Hepatocyte (in vitro differentiated cells): Measurements from ENCODE around the gene DNAJB12.

Experiments used
- CTCF ChIP-seq: fragments of 200-600 bp; sonication (generic); IDR thresholded peaks from 2 replicates; pipeline ENCODE4 v1.5.1; 2016; ENCODE audit warnings: antibody characterized with exemption, mild to moderate bottlenecking; ENCODE audit not compliant: poor library complexity
- EZH2 ChIP-seq: fragments of 200-600 bp; sonication (generic); IDR thresholded peaks from 2 replicates; pipeline ENCODE4 v1.6.1; 2016; ENCODE audit warnings: antibody characterized with exemption, mild to moderate bottlenecking, borderline replicate concordance

- TF ChIP-seq EZH2 (no peak), CTCF (no peak)
These were observed 32.3 kb upstream of the DNAJB12 start for GRCh38 chr10:72386916-72387586.
